Choroid plexus epithelial cell (primary cell): ENCODE data around the gene BRINP3.

Experiments used
- DNase-seq: peaks from one replicate; pipeline ENCODE4 v3.0.0-alpha.2; 2010; ENCODE audit warnings: low read depth
- H3K4me3 ChIP-seq: 2 replicates; pipeline ENCODE4 v1.5.1; 2011; ENCODE audit warnings: low read depth, mild to moderate bottlenecking, control low read depth, low read length, moderate library complexity
- TF ChIP-seq, protein P1 (sequence below): conservative IDR thresholded peaks from 2 replicates; pipeline ENCODE4 v1.5.1; 2011; ENCODE audit warnings: low read depth, mild to moderate bottlenecking, control low read depth, inconsistent platforms, low read length, moderate library complexity

The BRINP3 gene

GRCh38 chr1:190273161-190273560 lies 204.5 kb downstream of the BRINP3 start:
- H3K4me3 ChIP-seq, result no peak overlapping the region
- no peak for DNase-seq
- TF ChIP-seq, protein P1, sequence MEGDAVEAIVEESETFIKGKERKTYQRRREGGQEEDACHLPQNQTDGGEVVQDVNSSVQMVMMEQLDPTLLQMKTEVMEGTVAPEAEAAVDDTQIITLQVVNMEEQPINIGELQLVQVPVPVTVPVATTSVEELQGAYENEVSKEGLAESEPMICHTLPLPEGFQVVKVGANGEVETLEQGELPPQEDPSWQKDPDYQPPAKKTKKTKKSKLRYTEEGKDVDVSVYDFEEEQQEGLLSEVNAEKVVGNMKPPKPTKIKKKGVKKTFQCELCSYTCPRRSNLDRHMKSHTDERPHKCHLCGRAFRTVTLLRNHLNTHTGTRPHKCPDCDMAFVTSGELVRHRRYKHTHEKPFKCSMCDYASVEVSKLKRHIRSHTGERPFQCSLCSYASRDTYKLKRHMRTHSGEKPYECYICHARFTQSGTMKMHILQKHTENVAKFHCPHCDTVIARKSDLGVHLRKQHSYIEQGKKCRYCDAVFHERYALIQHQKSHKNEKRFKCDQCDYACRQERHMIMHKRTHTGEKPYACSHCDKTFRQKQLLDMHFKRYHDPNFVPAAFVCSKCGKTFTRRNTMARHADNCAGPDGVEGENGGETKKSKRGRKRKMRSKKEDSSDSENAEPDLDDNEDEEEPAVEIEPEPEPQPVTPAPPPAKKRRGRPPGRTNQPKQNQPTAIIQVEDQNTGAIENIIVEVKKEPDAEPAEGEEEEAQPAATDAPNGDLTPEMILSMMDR, result no peak

GRCh38 chr1:190262538-190262937 lies 215.1 kb downstream of the BRINP3 start:
- H3K4me3 ChIP-seq, result no peak overlapping the region
- no peak for DNase-seq
- TF ChIP-seq, protein P1, result no peak

DNA sequence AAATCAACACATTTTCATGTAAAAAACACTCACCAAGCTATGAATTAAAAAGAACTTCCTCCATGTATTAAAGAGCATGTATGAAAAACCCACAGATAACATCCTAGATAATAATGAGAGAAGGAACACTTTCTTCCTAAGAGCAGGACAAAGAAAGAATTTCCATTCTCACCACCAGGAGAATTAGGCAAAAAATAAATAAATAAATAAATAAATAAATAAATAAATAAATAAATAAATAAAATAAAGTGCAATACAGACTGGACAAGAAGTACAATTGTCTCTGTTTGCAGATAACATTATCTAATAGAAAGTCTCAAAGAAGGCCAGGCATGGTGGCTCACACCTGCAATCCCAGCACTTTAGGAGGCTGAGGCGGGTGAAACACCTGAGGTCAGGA lies 218.2 kb downstream of the BRINP3 start:
- DNase-seq, result no peak
- H3K4me3 ChIP-seq, result no peak overlapping the region
- TF ChIP-seq, protein P1, result no peak

GRCh38 chr1:190258003-190258402 lies 219.7 kb downstream of the BRINP3 start:
- DNase-seq, result no peak
- TF ChIP-seq, protein P1, result no peak
- no peak overlapping the region for H3K4me3 ChIP-seq

- TF ChIP-seq, protein P1, result no peak
These were observed 225.6 kb downstream of the BRINP3 start for GRCh38 chr1:190252046-190252445.

GRCh38 chr1:190250368-190250767 lies 227.3 kb downstream of the BRINP3 start:
- no peak overlapping the region for H3K4me3 ChIP-seq
- TF ChIP-seq, protein P1, result no peak
- no peak for DNase-seq

More at GRCh38 chr1:190252046-190252445, 225.6 kb downstream of the BRINP3 start:
- H3K4me3 ChIP-seq, result no peak overlapping the region
- no peak for DNase-seq

DNA sequence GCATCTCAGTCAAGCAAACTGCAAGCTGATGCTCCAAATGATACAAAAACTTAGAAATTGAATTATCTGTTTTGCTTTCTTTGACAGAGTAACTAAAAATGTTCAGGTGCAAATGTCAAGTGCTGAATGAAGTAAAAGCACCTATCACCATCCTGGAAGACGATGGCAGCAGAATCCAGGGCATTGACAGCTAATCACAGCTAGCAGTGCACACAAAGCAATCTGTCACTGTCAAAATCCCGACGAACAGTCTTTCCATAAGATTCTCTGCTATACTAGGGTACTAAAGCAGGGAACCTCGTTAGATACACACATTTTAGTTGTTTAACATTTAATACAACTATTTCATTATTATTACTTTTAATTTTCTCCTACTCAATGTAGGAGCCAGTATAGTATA lies 233.3 kb downstream of the BRINP3 start:
- DNase-seq, result no peak
- TF ChIP-seq, protein P1, result no peak
- no peak overlapping the region for H3K4me3 ChIP-seq
